G401 (cell line): ENCODE data around the gene KCNJ5. TPM values are rescaled to one million over a fixed set of nuclear protein-coding genes. Genes with fewer than 3 reads are reported as not detected.

Experiments
- DNase-seq: peaks from one replicate; pipeline ENCODE4 v3.0.0-alpha.2; 2015; ENCODE audit warnings: low spot score
- in situ Hi-C: cut with HindIII; loops from 2 replicates; pipeline ENCODE4 v1.10.0; 2016; ENCODE audit warnings: low sequenced_read_pairs, mixed read lengths
- total RNA-seq: library from RNA; depleted of rRNA; stranded (reverse); fragments of >200 nt; shearing (Covaris generic); gene quantifications from 2 replicates; pipeline ENCODE4 v1.2.3, GENCODE V29; 2014; rRNA removed

Gene KCNJ5
- total RNA-seq = not detected in 2 replicates

GRCh38 chr11:128890543-128891368, at the start of gene KCNJ5:
KCNJ5 (plus strand) TSS chr11:128891356; CDS start chr11:128911274, 19,918 bp downstream.
- in situ Hi-C loops = no loop called here

GRCh38 chr11:128841461-128842072, 49.6 kb upstream of the KCNJ5 start:
- DNase-seq = no peak
- in situ Hi-C loops = no loop called here

More at GRCh38 chr11:128890543-128891368, at the start of gene KCNJ5:
- no peak for DNase-seq

- in situ Hi-C loops = no loop called here
- DNase-seq = no peak
Observed at GRCh38 chr11:128843198-128843785, 47.9 kb upstream of the KCNJ5 start.

GRCh38 chr11:128845334-128845780, 45.8 kb upstream of the KCNJ5 start:
- in situ Hi-C loops = no loop called here
- no peak for DNase-seq

- no peak for DNase-seq
- in situ Hi-C loops = no loop called here
Observed at GRCh38 chr11:128846985-128847384, 44.2 kb upstream of the KCNJ5 start.

GRCh38 chr11:128848815-128849455, 42.2 kb upstream of the KCNJ5 start:
- in situ Hi-C loops = no loop called here
- no peak for DNase-seq

GRCh38 chr11:128852327-128853023, 38.7 kb upstream of the KCNJ5 start:
- in situ Hi-C loops = no loop called here

GRCh38 chr11:128853559-128853958, 37.6 kb upstream of the KCNJ5 start:
- DNase-seq = no peak
- in situ Hi-C loops = no loop called here

More at GRCh38 chr11:128852327-128853023, 38.7 kb upstream of the KCNJ5 start:
- no peak for DNase-seq

GRCh38 chr11:128854841-128855240, 36.3 kb upstream of the KCNJ5 start:
- in situ Hi-C loops = no loop called here
- no peak for DNase-seq

- in situ Hi-C loops = no loop called here
- no peak for DNase-seq
Observed at GRCh38 chr11:128856241-128856640, 34.9 kb upstream of the KCNJ5 start.

GRCh38 chr11:128857341-128857740, 33.8 kb upstream of the KCNJ5 start:
- no peak for DNase-seq
- in situ Hi-C loops = no loop called here

GRCh38 chr11:128859563-128860441, 31.4 kb upstream of the KCNJ5 start:
- in situ Hi-C loops = no loop called here
- DNase-seq = peak; percentile 4

- in situ Hi-C loops = no loop called here
- no peak for DNase-seq
Observed at GRCh38 chr11:128860571-128861361, 30.4 kb upstream of the KCNJ5 start.

GRCh38 chr11:128862406-128862805, 28.8 kb upstream of the KCNJ5 start:
- no peak for DNase-seq
- in situ Hi-C loops = no loop called here

GRCh38 chr11:128862908-128863660, 28.1 kb upstream of the KCNJ5 start:
- in situ Hi-C loops = no loop called here

GRCh38 chr11:128865490-128865889, 25.7 kb upstream of the KCNJ5 start:
- no peak for DNase-seq

More at GRCh38 chr11:128862908-128863660, 28.1 kb upstream of the KCNJ5 start:
- no peak for DNase-seq

GRCh38 chr11:128867277-128867676, 23.9 kb upstream of the KCNJ5 start, which contains the start of gene KCNJ1:
KCNJ1 (minus strand) TSS chr11:128867296; CDS start chr11:128840243, 27,053 bp downstream.
- no peak for DNase-seq
- in situ Hi-C loops = no loop called here

More at GRCh38 chr11:128865490-128865889, 25.7 kb upstream of the KCNJ5 start:
- in situ Hi-C loops = no loop called here
